GM12878 (cell line): ENCODE results near the gene WDR43. TPM values are rescaled to one million over a fixed set of nuclear protein-coding genes. Genes with fewer than 3 reads are reported as not detected.

Experiments used
- ATAC-seq: fragments of 200-7000 bp; cut with Tn5 transposase; 3 replicates; pipeline ENCODE4 v1.9.1; 2020; ENCODE audit warnings: mild to moderate bottlenecking, moderate library complexity
- BruUV-seq: library from RNA; stranded (reverse); fragments of 400-500 nt; replicated peaks from 2 replicates; lab custom pipeline; 2021; lab: Mats Ljungman, UMichigan
- CTCF ChIA-PET: fragments of 300-600 bp; sonication (Branson Sonifier 250); formaldehyde crosslinking; extraction: SDS; loops from one replicate; lab custom pipeline; 2021; ENCODE audit warnings: inconsistent platforms; lab: Yijun Ruan, JAX
- POLR2A ChIA-PET: fragments of 350-600 bp; formaldehyde crosslinking; extraction: SDS; loops from one replicate; lab custom pipeline; 2021; ENCODE audit warnings: inconsistent platforms; lab: Charles Lee
- RAD21 ChIA-PET: fragments of 300-600 bp; sonication (Branson Sonifier 250); formaldehyde crosslinking; loops from one replicate; lab custom pipeline; 2023; ENCODE audit warnings: antibody characterized with exemption; ENCODE audit not compliant: unreplicated experiment; lab: Charles Lee
- SMC1A ChIA-PET: fragments of 300-600 bp; sonication (Branson Sonifier 250); formaldehyde crosslinking; loops from one replicate; lab custom pipeline; 2023; ENCODE audit not compliant: unreplicated experiment, uncharacterized antibody; lab: Charles Lee
- DNase-seq: peaks from one replicate; pipeline ENCODE4 v3.0.0-alpha.2; 2011; ENCODE audit warnings: low read depth, low spot score
- FAIRE-seq: peaks from 3 replicates; lab custom pipeline; 2011; peaks lifted over from hg19 to GRCh38; lab: Jason Lieb, UNC
- H2AFZ ChIP-seq: 2 replicates; pipeline ENCODE4 v1.6.0; 2011; ENCODE audit warnings: low read depth, low read length, control low read depth; ENCODE audit not compliant: control insufficient read depth
- H3K27ac ChIP-seq: 2 replicates; pipeline ENCODE4 v1.5.1; 2011; ENCODE audit warnings: control low read depth; ENCODE audit not compliant: control insufficient read depth, insufficient read depth
- H3K27me3 ChIP-seq, 2 experiments: replicated peaks in 1 of 2; 2 replicates each; pipeline versions ENCODE4 v1.6.0 to v1.6.1; 2011; ENCODE audit warnings: low read length in 1 of 2; ENCODE audit not compliant: control insufficient read depth in 2 of 2, insufficient read depth in 2 of 2
- H3K36me3 ChIP-seq, 2 experiments: 2 replicates each; pipeline ENCODE4 v1.5.1; 2011; ENCODE audit warnings: low read length in 1 of 2; ENCODE audit not compliant: control insufficient read depth in 2 of 2, insufficient read depth in 2 of 2
- H3K4me1 ChIP-seq: 2 replicates; pipeline ENCODE4 v1.6.1; 2011; ENCODE audit warnings: mild to moderate bottlenecking, low read length, moderate library complexity, mixed read lengths; ENCODE audit not compliant: control insufficient read depth, insufficient read depth
- H3K4me2 ChIP-seq: 2 replicates; pipeline ENCODE4 v1.6.0; 2011; ENCODE audit warnings: control low read depth; ENCODE audit not compliant: control insufficient read depth, insufficient read depth
- H3K4me3 ChIP-seq: fragments of 200-600 bp; sonication (generic); 2 replicates; pipeline ENCODE4 v1.5.1; 2016
- H3K79me2 ChIP-seq: 2 replicates; pipeline ENCODE4 v1.6.0; 2011; ENCODE audit warnings: low read length; ENCODE audit not compliant: control insufficient read depth, insufficient read depth
- H3K9ac ChIP-seq: 2 replicates; pipeline ENCODE4 v1.8.0; 2011; ENCODE audit warnings: low read length, control low read depth, mixed read lengths; ENCODE audit not compliant: control insufficient read depth, insufficient read depth
- H3K9me3 ChIP-seq: replicated peaks from 3 replicates; pipeline ENCODE4 v1.5.1; 2011; ENCODE audit warnings: mild to moderate bottlenecking, low read length; ENCODE audit not compliant: control insufficient read depth, insufficient read depth
- H4K20me1 ChIP-seq: 2 replicates; pipeline ENCODE4 v1.6.0; 2011; ENCODE audit not compliant: control insufficient read depth, insufficient read depth
- CBFB ChIP-seq: IDR thresholded peaks from 2 replicates; pipeline ENCODE4 v1.6.1; 2016; ENCODE audit warnings: antibody characterized with exemption, low read depth
- CEBPB ChIP-seq, 2 experiments: fragments of 150-350 bp in 1 of 2; IDR thresholded peaks; 2 replicates each; pipeline ENCODE4 v1.6.1; 2012 to 2014; ENCODE audit warnings: low read depth in 2 of 2, low read length in 2 of 2, borderline replicate concordance in 1 of 2, inconsistent platforms in 1 of 2
- ELK1 ChIP-seq: IDR thresholded peaks from 2 replicates; pipeline ENCODE4 v1.6.1; 2012; ENCODE audit warnings: low read depth, low read length, improper control_type of control experiment
- MYC ChIP-seq: IDR thresholded peaks from 2 replicates; pipeline ENCODE4 v1.6.1; 2011; ENCODE audit warnings: mild to moderate bottlenecking, low read length, moderate library complexity, inconsistent platforms; ENCODE audit not compliant: insufficient read depth, insufficient replicate concordance, insufficient read length, severe bottlenecking
- POLR2A ChIP-seq: IDR thresholded peaks from 2 replicates; pipeline ENCODE4 v1.6.1; 2011; ENCODE audit warnings: low read depth, mild to moderate bottlenecking, low read length
- RUNX3 ChIP-seq: IDR thresholded peaks from 2 replicates; pipeline ENCODE4 v1.6.1; 2012; ENCODE audit warnings: low read length, inconsistent platforms
- SIN3A ChIP-seq: IDR thresholded peaks from 2 replicates; pipeline ENCODE4 v1.6.1; 2012; ENCODE audit warnings: low read depth, low read length, improper control_type of control experiment
- SREBF1 ChIP-seq: IDR thresholded peaks from 2 replicates; pipeline ENCODE4 v1.6.1; 2012; ENCODE audit warnings: mild to moderate bottlenecking, low read length
- TARDBP ChIP-seq: IDR thresholded peaks from 2 replicates; pipeline ENCODE4 v1.6.1; 2016; ENCODE audit warnings: borderline replicate concordance
- ZBTB33 ChIP-seq: fragments of 450-650 bp; IDR thresholded peaks from 2 replicates; pipeline ENCODE4 v1.6.1; 2017; ENCODE audit warnings: mild to moderate bottlenecking
- ZBTB4 ChIP-seq: fragments of 450-650 bp; formaldehyde crosslinking; IDR thresholded peaks from 2 replicates; pipeline ENCODE4 v1.4.0; 2022; ENCODE audit warnings: mild to moderate bottlenecking, moderate library complexity
- ZZZ3 ChIP-seq: IDR thresholded peaks from 2 replicates; pipeline ENCODE4 v1.6.1; 2011; ENCODE audit warnings: low read depth; ENCODE audit not compliant: control insufficient read depth, insufficient read length
- WGBS: methylation state at CpG from one replicate; pipeline ENCODE4 v1.1.6; 2016; ENCODE audit warnings: low lambda C conversion rate; ENCODE audit not compliant: insufficient replicate concordance, insufficient coverage; ENCODE audit errors: missing lambda C conversion rate; 5-methylcytosine and 5-hydroxymethylcytosine counted together
- in situ Hi-C: fragments of 300-500 bp; cut with MboI; formaldehyde crosslinking; loops from 9 replicates; pipeline ENCODE4 v1.14.3; 2018; ENCODE audit warnings: mixed read lengths
- intact Hi-C: fragments of 100-400 bp; cut with micrococcal nuclease; formaldehyde crosslinking; loops from one replicate; pipeline ENCODE4 v1.14.2; 2022; ENCODE audit not compliant: unreplicated experiment
- polyA plus RNA-seq, 11 experiments: library from polyadenylated mRNA; depleted of rRNA in 4 of 11; unstranded in 6 of 11; stranded (reverse) in 5 of 11; fragments of >200 nt; fragmentation: Nextera tagmentation in 4 of 11; fragmentation: Illumina TruSeq in 1 of 11; extraction: Ambion mirVana in 4 of 11; extraction: Trizol in 1 of 11; gene quantifications; 1 replicate in 1 of 11; 2 replicates in 10 of 11; pipeline versions ENCODE4 v1.2.1 to v1.2.3, GENCODE V29; 2011 to 2016; ENCODE audit warnings: inconsistent platforms in 2 of 11, missing spikeins in 2 of 11, low read depth in 1 of 11
- total RNA-seq, 4 experiments: library from RNA; depleted of rRNA in 3 of 4; stranded (reverse); fragments of >200 nt in 3 of 4; fragmentation: Illumina TruSeq in 1 of 4; extraction: Trizol in 1 of 4; gene quantifications; 2 replicates each; pipeline versions ENCODE4 v1.2.1 to v1.2.3, GENCODE V29; 2013 to 2021

The WDR43 gene
- total and polyA plus RNA-seq, 10 of the 15 experiments (the other 5 are each of a cell fraction or from before 2014, with no cell fraction given) = 39.3 to 153 (median 81.9) TPM

- Histone ChIP-seq H3K27me3 (no peaks in the 10 kb centered on the region), H3K79me2 (no peaks in the 10 kb centered on the region; the same call in 1 of the 2 replicates), H3K4me3 (no peak overlapping the region), H3K9ac (no peak overlapping the region), H3K4me1 (no peaks in the 10 kb centered on the region), H4K20me1 (no peaks in the 10 kb centered on the region), H2AFZ (no peak overlapping the region), H3K4me2 (no peak overlapping the region), H3K36me3 (peaks cover 22 to 25% of the 10 kb centered on the region in 2 experiments), H3K27ac (no peak overlapping the region), H3K9me3 (no peaks in the 10 kb centered on the region)
- ATAC-seq (no peak), FAIRE-seq (no peak), DNase-seq (no peak)
- ChIA-PET CTCF (no interaction called here), POLR2A (no interaction called here), SMC1A (no interaction called here), RAD21 (no interaction called here)
- 90% methylated on average over 4 of the region's 4 CpGs for WGBS
- in situ Hi-C loops = no loop called here
- no TSS peak for BruUV-seq
- intact Hi-C loops = no loop called here
- TF ChIP-seq CBFB (peak; percentile 45; the same call in 1 of the 2 replicates), POLR2A (0 out of 2 replicates have a peak, but pooled peaks have one; percentile 28), SREBF1 (no peak), RUNX3 (peak; percentile 54)
Measured at GRCh38 chr2:28926847-28927246, 32.4 kb downstream of the WDR43 start.

- no peak overlapping the region for H3K4me2 ChIP-seq
- intact Hi-C loops = no loop called here
- POLR2A ChIA-PET = no interaction called here
- RAD21 ChIA-PET = no interaction called here
- no peak for FAIRE-seq
- H3K4me1 ChIP-seq = no peaks in the 10 kb centered on the region
- no peaks in the 10 kb centered on the region for H3K9me3 ChIP-seq
- no peak overlapping the region for H2AFZ ChIP-seq
- no TSS peak for BruUV-seq
- no peaks in the 10 kb centered on the region for H3K27me3 ChIP-seq
- SMC1A ChIA-PET = interaction anchor here (2.6 kb wide), 1 partner anchor 10 kb away, joined by 8 read pairs; no protein-coding TSS in a partner anchor
- no peak overlapping the region for H3K27ac ChIP-seq
- ATAC-seq = no peak
- no peak for DNase-seq
- in situ Hi-C loops = no loop called here
- no peak overlapping the region for H3K4me3 ChIP-seq
- no peaks in the 10 kb centered on the region; the same call in 1 of the 2 replicates for H3K79me2 ChIP-seq
- 97% methylated on average over 2 of the region's 2 CpGs for WGBS
- H4K20me1 ChIP-seq = no peaks in the 10 kb centered on the region; the same call in 1 of the 2 replicates
- H3K9ac ChIP-seq = no peak overlapping the region
- peaks cover 25 to 27% of the 10 kb centered on the region in 2 experiments for H3K36me3 ChIP-seq
- CTCF ChIA-PET = no interaction called here
- TF ChIP-seq TARDBP (no peak), CEBPB (IDR thresholded peaks at IDR 0.05; ENCODE audit: borderline replicate concordance in 1 of 2, low read depth in 2 of 2, low read length in 2 of 2) (no peak), ELK1 (no peak), MYC (no peak), ZBTB4 (no peak), ZBTB33 (no peak), SIN3A (no peak), ZZZ3 (no peak)
Measured at GRCh38 chr2:28927469-28927868, 33.0 kb downstream of the WDR43 start.
